Nephron progenitor cell (in vitro differentiated cells): Measurements from ENCODE around the gene BRINP2.
"Not testable (repeated sequence)": the region's sequence is repeated elsewhere in the genome, so short reads cannot be mapped to it uniquely, and the experiment has no call there.

ENCODE experiments used
- DNase-seq: peaks from one replicate; pipeline ENCODE4 v3.0.0; 2021
- H3K27ac Mint-ChIP-seq: 2 replicates; pipeline ENCODE4 v1.8.0; 2021; ENCODE audit warnings: mild to moderate bottlenecking, moderate library complexity, mixed read lengths
- H3K27me3 Mint-ChIP-seq: 2 replicates; pipeline ENCODE4 v1.8.0; 2021; ENCODE audit warnings: mild to moderate bottlenecking, low read depth, mixed read lengths; ENCODE audit not compliant: poor library complexity
- H3K36me3 Mint-ChIP-seq: 2 replicates; pipeline ENCODE4 v1.8.0; 2021; ENCODE audit warnings: low read depth, mixed read lengths
- H3K4me1 Mint-ChIP-seq: 2 replicates; pipeline ENCODE4 v1.8.0; 2021; ENCODE audit warnings: mixed read lengths
- H3K4me3 Mint-ChIP-seq: 2 replicates; pipeline ENCODE4 v1.8.0; 2021; ENCODE audit warnings: mild to moderate bottlenecking, moderate library complexity, mixed read lengths
- H3K9me3 Mint-ChIP-seq: 2 replicates; pipeline ENCODE4 v1.8.0; 2021; ENCODE audit warnings: mild to moderate bottlenecking, moderate library complexity, mixed read lengths
- CTCF ChIP-seq: fragments of 200-600 bp; sonication (generic); IDR thresholded peaks from 2 replicates; pipeline ENCODE4 v1.5.0; 2021; ENCODE audit warnings: antibody characterized with exemption

BRINP2 gene

DNA sequence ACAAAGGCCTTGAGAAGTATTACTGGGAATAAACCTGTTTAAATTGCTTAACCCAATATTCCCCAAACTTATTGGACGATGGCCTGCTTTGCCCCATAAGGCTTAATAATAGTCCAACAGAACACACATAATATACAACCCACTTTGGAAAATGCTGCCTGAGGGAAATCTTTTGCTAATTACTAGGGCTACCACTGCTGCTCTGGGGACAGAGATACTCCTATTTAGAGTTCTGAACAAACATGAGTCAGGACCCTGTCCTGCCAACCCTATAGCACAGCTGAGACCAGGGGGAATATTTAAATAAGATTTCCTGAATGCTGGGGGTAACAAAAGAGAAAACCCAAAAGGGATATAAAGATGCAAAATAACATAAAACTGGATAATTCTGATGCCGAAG lies 139.1 kb downstream of the BRINP2 start:
- Mint-ChIP-seq H3K27ac (no peak overlapping the region), H3K36me3 (no peaks in the 10 kb centered on the region), H3K4me3 (no peak overlapping the region), H3K9me3 (no peaks in the 10 kb centered on the region), H3K4me1 (peaks cover 44% of the 10 kb centered on the region), H3K27me3 (peaks cover 8% of the 10 kb centered on the region)
- DNase-seq = no peak
- no peak for TF ChIP-seq CTCF

GRCh38 chr1:177310326-177310725 lies 139.6 kb downstream of the BRINP2 start:
- TF ChIP-seq CTCF = no peak
- Mint-ChIP-seq H3K27me3 (peaks cover 8% of the 10 kb centered on the region), H3K27ac (no peak overlapping the region), H3K4me1 (peaks cover 40% of the 10 kb centered on the region), H3K4me3 (no peak overlapping the region), H3K9me3 (no peaks in the 10 kb centered on the region), H3K36me3 (no peaks in the 10 kb centered on the region)
- no peak for DNase-seq

GRCh38 chr1:177311111-177311510 lies 140.4 kb downstream of the BRINP2 start:
- TF ChIP-seq CTCF = no peak
- H3K4me3 Mint-ChIP-seq = no peak overlapping the region
- H3K4me1 Mint-ChIP-seq = peaks cover 37% of the 10 kb centered on the region
- peaks cover 8% of the 10 kb centered on the region for H3K27me3 Mint-ChIP-seq
- no peak overlapping the region for H3K27ac Mint-ChIP-seq
- no peaks in the 10 kb centered on the region for H3K9me3 Mint-ChIP-seq
- no peak for DNase-seq
- no peaks in the 10 kb centered on the region for H3K36me3 Mint-ChIP-seq

GRCh38 chr1:177311586-177311985 lies 140.8 kb downstream of the BRINP2 start:
- DNase-seq = no peak
- H3K4me3 Mint-ChIP-seq = no peak overlapping the region
- H3K27me3 Mint-ChIP-seq = peaks cover 8% of the 10 kb centered on the region
- TF ChIP-seq CTCF = no peak
- no peaks in the 10 kb centered on the region for H3K9me3 Mint-ChIP-seq
- H3K4me1 Mint-ChIP-seq = peaks cover 32% of the 10 kb centered on the region
- H3K36me3 Mint-ChIP-seq = no peaks in the 10 kb centered on the region
- H3K27ac Mint-ChIP-seq = no peak overlapping the region

DNA sequence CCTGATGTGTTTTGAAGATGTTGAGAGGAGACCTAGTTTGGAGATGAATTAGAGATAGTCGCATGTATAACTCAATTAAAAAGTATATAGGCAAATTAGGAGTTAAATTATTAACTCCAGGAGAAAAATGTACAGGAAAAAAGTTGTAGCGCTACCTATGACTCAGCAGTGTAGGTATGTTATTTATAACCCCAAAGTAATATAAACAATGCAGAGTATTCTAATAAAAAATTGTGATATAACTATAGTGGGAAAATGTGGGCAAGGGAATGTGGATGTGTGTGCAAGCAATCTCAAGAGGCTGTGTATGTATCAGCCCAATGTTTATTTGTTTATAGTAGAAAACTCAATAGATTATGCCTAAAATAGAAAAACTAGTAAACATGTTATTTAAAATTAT lies 144.5 kb downstream of the BRINP2 start:
- Mint-ChIP-seq H3K9me3 (peaks cover 4% of the 10 kb centered on the region), H3K27me3 (no peaks in the 10 kb centered on the region), H3K36me3 (no peaks in the 10 kb centered on the region), H3K4me1 (peaks cover 17% of the 10 kb centered on the region), H3K4me3 (no peak overlapping the region), H3K27ac (no peak overlapping the region)
- no peak for TF ChIP-seq CTCF
- no peak for DNase-seq

DNA sequence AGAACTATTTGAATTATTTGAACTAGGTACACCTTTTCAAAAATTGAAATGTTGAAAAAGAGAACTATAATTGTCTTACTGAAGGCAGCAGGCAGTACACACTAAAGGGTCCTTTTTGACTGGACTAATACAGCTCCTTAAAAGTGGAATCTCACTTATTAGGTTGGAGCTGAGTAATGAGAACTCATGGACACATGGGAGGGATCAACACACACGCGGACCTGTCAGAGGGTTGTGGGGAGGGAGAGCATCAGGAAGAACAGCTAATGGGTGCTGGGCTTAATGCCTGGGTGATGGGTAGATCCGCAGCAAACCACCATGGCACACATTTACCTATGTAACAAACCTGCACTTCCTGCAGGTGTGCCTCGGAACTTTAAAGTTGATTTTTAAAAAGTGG lies 145.0 kb downstream of the BRINP2 start:
- Mint-ChIP-seq H3K4me1 (peaks cover 12% of the 10 kb centered on the region), H3K36me3 (no peaks in the 10 kb centered on the region), H3K27me3 (no peaks in the 10 kb centered on the region), H3K9me3 (peaks cover 4% of the 10 kb centered on the region), H3K4me3 (no peak overlapping the region), H3K27ac (no peak overlapping the region)
- TF ChIP-seq CTCF = no peak
- DNase-seq = no peak

- H3K4me1 Mint-ChIP-seq = peaks cover 17% of the 10 kb centered on the region
- DNase-seq, H3K27ac Mint-ChIP-seq, H3K27me3 Mint-ChIP-seq, H3K36me3 Mint-ChIP-seq, H3K4me3 Mint-ChIP-seq: not testable (repeated sequence)
- peaks cover 10% of the 10 kb centered on the region for H3K9me3 Mint-ChIP-seq
These were observed 150.7 kb downstream of the BRINP2 start for GRCh38 chr1:177321434-177321833.
